ENCODE measurements around the gene GATA1. TPM values are rescaled to one million over a fixed set of nuclear protein-coding genes. Genes with fewer than 3 reads are reported as not detected.

The GATA1 gene
- under 1 TPM in 2 of 6 donors, not detected in 4; 0.23 to 0.27 TPM for polyA plus RNA-seq (ENCODE audit: low read depth in 6 of 6)

GRCh38 chrX:48786341-48786800 is at the start of gene GATA1:
GATA1 (plus strand) TSS chrX:48786590; CDS start chrX:48791110, 4,520 bp downstream.
- no peak within 1 kb of the TSS for H3K4me3 Mint-ChIP-seq
- H3K27ac Mint-ChIP-seq, result peak within 1 kb of the TSS in 1 of 6 donors; percentile 60

DNA sequence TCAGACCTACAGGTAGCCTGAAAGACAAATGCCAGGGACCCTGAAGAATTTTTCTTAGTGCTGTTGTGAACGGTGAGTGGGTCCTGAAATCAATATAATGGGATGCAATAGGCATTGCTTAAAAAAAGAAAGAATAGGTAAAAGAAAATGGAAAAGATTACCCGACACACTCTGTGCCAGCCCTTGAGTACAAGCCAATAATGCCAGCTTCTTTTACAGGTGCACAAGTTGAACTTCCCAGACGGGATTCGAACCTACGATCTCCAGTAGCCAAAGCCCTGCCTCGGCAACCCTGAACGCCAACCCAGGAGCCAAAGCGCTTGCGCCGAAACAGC is 49.5 kb upstream of the GATA1 start:
- H3K27ac Mint-ChIP-seq, result peak overlapping the region in 4 of 6 donors; percentile 94 to 97 (median 95)
- ATAC-seq (ENCODE audit: low read depth in 2 of 2), result no peak
- no peaks in the 10 kb centered on the region for H3K36me3 Mint-ChIP-seq
- H3K27me3 Mint-ChIP-seq, result no peaks in the 10 kb centered on the region
- H3K4me3 Mint-ChIP-seq, result peak overlapping the region; percentile 85 to 95 (median 92)
- DNase-seq, result no peak
- peaks cover 7 to 18% (median 7%) of the 10 kb centered on the region in 3 donors for H3K4me1 Mint-ChIP-seq
- H3K9me3 Mint-ChIP-seq, result peaks cover 0 to 3% (median 0%) of the 10 kb centered on the region in 7 donors

More at GRCh38 chrX:48786341-48786800, at the start of gene GATA1:
- Mint-ChIP-seq H3K27me3 (peaks cover 7 to 41% (median 36%) of the 10 kb centered on the region in 3 donors), H3K9me3 (peaks cover 0 to 4% (median 0%) of the 10 kb centered on the region in 7 donors), H3K4me1 (peaks cover 0 to 12% (median 0%) of the 10 kb centered on the region in 3 donors), H3K36me3 (peaks cover 0 to 8% of the 10 kb centered on the region in 2 donors)
- no peak for ATAC-seq (ENCODE audit: low read depth in 2 of 2)
- DNase-seq, result no peak

DNA sequence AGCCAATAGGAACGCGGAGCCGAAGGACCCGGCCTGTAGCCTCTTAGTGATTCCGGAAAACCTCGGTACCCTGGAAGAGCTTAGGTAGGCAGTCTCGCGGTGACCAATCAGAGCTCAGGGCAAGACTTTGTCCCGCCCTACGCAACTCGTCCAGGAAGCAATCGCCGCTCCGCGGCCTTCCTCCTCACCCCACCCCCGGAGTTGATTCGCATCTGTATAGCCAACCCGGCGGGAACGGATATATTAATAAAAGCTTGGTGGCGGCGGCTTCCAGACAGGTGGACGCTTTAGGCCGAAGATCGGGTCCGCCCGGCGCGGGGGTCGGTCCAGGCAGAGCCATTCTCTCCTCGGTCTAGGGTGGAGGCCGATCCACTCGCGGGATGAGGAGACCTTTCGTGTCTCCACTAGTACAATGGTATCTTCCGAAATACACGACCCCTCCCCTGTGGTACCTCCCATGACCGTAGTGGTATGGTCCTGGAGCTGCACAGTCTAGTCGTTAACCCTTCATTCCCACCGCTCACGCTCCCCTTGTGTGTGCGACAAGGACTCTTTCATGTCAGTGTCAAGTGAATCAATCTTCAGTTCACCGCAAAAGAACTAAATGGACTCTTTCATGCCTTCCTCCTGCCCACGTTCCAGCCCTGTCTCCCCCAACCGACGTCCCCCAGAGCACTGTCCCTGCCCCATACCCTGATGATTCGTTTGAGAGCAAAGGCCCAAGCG is 49.0 kb upstream of the GATA1 start:
- peak; percentile 85 for DNase-seq
- Mint-ChIP-seq H3K27me3 (no peaks in the 10 kb centered on the region), H3K36me3 (no peaks in the 10 kb centered on the region), H3K4me3 (peak overlapping the region; percentile 85 to 95 (median 92)), H3K27ac (peak overlapping the region; percentile 85 to 97 (median 95)), H3K9me3 (peaks cover 0 to 3% (median 0%) of the 10 kb centered on the region in 7 donors), H3K4me1 (peaks cover 7 to 18% (median 7%) of the 10 kb centered on the region in 3 donors)
- ATAC-seq (ENCODE audit: low read depth in 2 of 2), result peak; percentile 96

- Mint-ChIP-seq H3K27me3 (no peaks in the 10 kb centered on the region), H3K9me3 (peaks cover 0 to 3% (median 0%) of the 10 kb centered on the region in 7 donors), H3K27ac (peak overlapping the region in 5 of 6 donors; percentile 94 to 97 (median 95)), H3K4me1 (peaks cover 7 to 18% (median 7%) of the 10 kb centered on the region in 3 donors), H3K36me3 (no peaks in the 10 kb centered on the region), H3K4me3 (peak overlapping the region; percentile 85 to 95 (median 92))
- ATAC-seq (ENCODE audit: low read depth in 2 of 2), result no peak
- no peak for DNase-seq
These were observed 48.5 kb upstream of the GATA1 start for GRCh38 chrX:48737940-48738339.

- DNase-seq, result no peak
- ATAC-seq (ENCODE audit: low read depth in 2 of 2), result no peak
These were observed 44.6 kb upstream of the GATA1 start for GRCh38 chrX:48741834-48742233.

GRCh38 chrX:48745222-48745621 is 41.2 kb upstream of the GATA1 start:
- Mint-ChIP-seq H3K9me3 (peaks cover 0 to 2% (median 0%) of the 10 kb centered on the region in 7 donors), H3K27ac (no peak overlapping the region), H3K27me3 (peaks cover 0 to 9% (median 4%) of the 10 kb centered on the region in 3 donors), H3K4me3 (no peak overlapping the region), H3K36me3 (no peaks in the 10 kb centered on the region), H3K4me1 (no peaks in the 10 kb centered on the region)
- ATAC-seq (ENCODE audit: low read depth in 2 of 2) (no peak), DNase-seq (no peak)

More at GRCh38 chrX:48741834-48742233, 44.6 kb upstream of the GATA1 start:
- no peak overlapping the region for H3K27ac Mint-ChIP-seq
- peak overlapping the region in 1 of 8 donors; percentile 25 for H3K4me3 Mint-ChIP-seq
- peaks cover 0 to 9% (median 4%) of the 10 kb centered on the region in 3 donors for H3K27me3 Mint-ChIP-seq
- H3K36me3 Mint-ChIP-seq, result no peaks in the 10 kb centered on the region
- peaks cover 0 to 5% (median 0%) of the 10 kb centered on the region in 7 donors for H3K9me3 Mint-ChIP-seq
- peaks cover 7 to 10% (median 7%) of the 10 kb centered on the region in 3 donors for H3K4me1 Mint-ChIP-seq

GRCh38 chrX:48747415-48748016 is 38.9 kb upstream of the GATA1 start:
- no peaks in the 10 kb centered on the region for H3K36me3 Mint-ChIP-seq
- peak overlapping the region in 1 of 8 donors; percentile 41 for H3K4me3 Mint-ChIP-seq
- peaks cover 0 to 2% (median 0%) of the 10 kb centered on the region in 7 donors for H3K9me3 Mint-ChIP-seq
- no peak for DNase-seq
- peak overlapping the region in 1 of 6 donors; percentile 57 for H3K27ac Mint-ChIP-seq
- no peak for ATAC-seq (ENCODE audit: low read depth in 2 of 2)
- H3K27me3 Mint-ChIP-seq, result peaks cover 0 to 9% (median 4%) of the 10 kb centered on the region in 3 donors
- no peaks in the 10 kb centered on the region for H3K4me1 Mint-ChIP-seq

GRCh38 chrX:48749182-48749581 is 37.2 kb upstream of the GATA1 start:
- H3K27me3 Mint-ChIP-seq, result peaks cover 0 to 9% (median 4%) of the 10 kb centered on the region in 3 donors
- H3K36me3 Mint-ChIP-seq, result no peaks in the 10 kb centered on the region
- DNase-seq, result no peak
- H3K9me3 Mint-ChIP-seq, result peaks cover 0 to 2% (median 0%) of the 10 kb centered on the region in 7 donors
- no peaks in the 10 kb centered on the region for H3K4me1 Mint-ChIP-seq
- no peak overlapping the region for H3K4me3 Mint-ChIP-seq
- no peak for ATAC-seq (ENCODE audit: low read depth in 2 of 2)
- no peak overlapping the region for H3K27ac Mint-ChIP-seq

DNA sequence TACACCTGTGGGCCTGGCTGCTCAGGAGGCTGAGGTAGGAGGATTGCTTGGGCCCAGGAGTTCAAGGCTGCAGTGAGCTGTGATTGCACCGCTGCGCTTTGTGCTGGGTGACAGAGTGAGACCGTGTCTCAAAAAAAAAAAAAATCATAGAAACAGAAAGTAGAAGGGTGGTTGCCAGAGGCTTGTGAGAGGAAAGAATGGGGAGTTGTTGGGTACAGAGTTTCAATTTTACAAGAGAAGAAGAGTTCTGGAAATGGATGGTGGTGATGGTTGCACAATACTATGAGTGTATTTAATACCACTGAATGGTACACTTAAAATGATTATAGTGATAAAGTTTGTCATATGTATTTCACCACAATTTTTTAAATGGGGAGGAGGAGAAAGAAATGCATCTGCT is 35.0 kb upstream of the GATA1 start:
- no peaks in the 10 kb centered on the region for H3K4me1 Mint-ChIP-seq
- H3K4me3 Mint-ChIP-seq, result no peak overlapping the region
- H3K27ac Mint-ChIP-seq, result no peak overlapping the region
- peaks cover 0 to 2% (median 0%) of the 10 kb centered on the region in 7 donors for H3K9me3 Mint-ChIP-seq
- peaks cover 0 to 10% (median 9%) of the 10 kb centered on the region in 3 donors for H3K27me3 Mint-ChIP-seq
- H3K36me3 Mint-ChIP-seq, result no peaks in the 10 kb centered on the region
- DNase-seq, result no peak
- ATAC-seq (ENCODE audit: low read depth in 2 of 2), result no peak

DNA sequence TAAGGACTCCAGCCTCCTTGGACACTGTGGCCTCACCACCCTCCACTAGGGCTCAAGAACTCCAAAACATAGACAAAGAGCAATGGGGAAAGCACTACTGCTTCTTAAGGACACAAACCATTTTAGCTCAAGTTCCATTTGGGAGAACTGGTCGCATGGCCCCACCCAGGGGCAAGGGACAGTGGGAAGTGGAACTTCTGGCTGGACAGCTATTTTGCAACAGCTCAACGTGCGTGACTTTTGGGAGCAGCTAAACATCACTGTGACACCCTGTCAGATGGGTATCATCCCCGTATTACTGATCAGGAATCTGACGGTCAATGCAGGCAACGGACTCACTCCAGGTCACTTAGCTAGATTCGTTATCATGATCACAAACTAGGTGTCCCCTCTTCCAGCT is 33.9 kb upstream of the GATA1 start:
- ATAC-seq (ENCODE audit: low read depth in 2 of 2), result no peak
- H3K27me3 Mint-ChIP-seq, result peaks cover 0 to 10% (median 9%) of the 10 kb centered on the region in 3 donors
- no peak for DNase-seq
- no peaks in the 10 kb centered on the region for H3K4me1 Mint-ChIP-seq
- H3K9me3 Mint-ChIP-seq, result peaks cover 0 to 4% (median 0%) of the 10 kb centered on the region in 7 donors
- no peaks in the 10 kb centered on the region for H3K36me3 Mint-ChIP-seq
- H3K27ac Mint-ChIP-seq, result peak overlapping the region in 1 of 6 donors; percentile 49
- H3K4me3 Mint-ChIP-seq, result no peak overlapping the region

DNA sequence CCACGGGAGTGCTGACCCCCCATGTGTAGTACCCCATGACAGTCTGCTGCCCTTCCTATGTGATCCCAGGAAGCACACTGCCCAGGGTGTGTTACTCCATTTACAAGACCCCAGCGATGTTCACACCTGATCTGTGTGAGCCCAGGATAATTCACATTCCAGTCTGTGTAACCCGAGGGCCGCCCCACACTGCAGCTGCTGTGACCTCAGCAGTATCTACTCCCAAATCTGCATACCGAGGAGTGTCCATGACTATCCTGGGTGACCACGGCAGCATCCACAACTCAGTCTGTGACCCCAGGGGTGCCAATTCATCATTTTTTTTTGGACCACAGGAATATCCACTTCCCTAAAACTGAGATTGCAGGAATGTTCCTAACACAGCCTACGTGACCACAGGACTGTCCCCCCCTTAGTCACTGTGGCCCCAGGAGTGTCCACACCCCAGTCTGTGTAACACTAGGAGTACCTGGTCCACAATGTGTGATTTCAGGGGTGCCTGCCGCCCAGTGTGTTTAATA is 32.6 kb upstream of the GATA1 start:
- Mint-ChIP-seq H3K36me3 (no peaks in the 10 kb centered on the region), H3K9me3 (peaks cover 0 to 2% (median 0%) of the 10 kb centered on the region in 7 donors), H3K4me1 (no peaks in the 10 kb centered on the region), H3K27me3 (peaks cover 0 to 10% (median 9%) of the 10 kb centered on the region in 3 donors), H3K4me3 (no peak overlapping the region), H3K27ac (peak overlapping the region in 1 of 6 donors; percentile 51)
- DNase-seq (no peak), ATAC-seq (ENCODE audit: low read depth in 2 of 2) (no peak)

DNA sequence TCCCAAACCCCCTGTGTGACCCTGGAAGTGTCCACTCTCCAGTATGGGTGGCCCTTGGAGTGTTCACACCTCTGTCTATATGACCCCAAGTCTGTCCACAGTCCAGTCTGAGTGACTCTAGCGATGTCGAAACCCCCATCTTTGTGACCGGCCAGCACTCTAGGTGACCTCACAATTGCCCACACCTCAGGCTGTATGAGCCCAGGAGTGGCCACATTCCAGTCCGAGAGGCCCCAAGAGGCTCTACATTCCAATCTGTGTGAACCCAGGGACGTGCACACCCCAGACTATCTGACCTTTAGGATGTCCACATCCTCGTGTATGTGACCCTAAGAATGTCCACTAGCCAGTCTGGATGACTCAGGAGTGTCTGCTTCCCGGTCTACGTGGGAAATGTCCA is 32.2 kb upstream of the GATA1 start:
- no peak for ATAC-seq (ENCODE audit: low read depth in 2 of 2)
- H3K27me3 Mint-ChIP-seq, result peaks cover 0 to 12% (median 9%) of the 10 kb centered on the region in 3 donors
- no peak overlapping the region for H3K4me3 Mint-ChIP-seq
- H3K9me3 Mint-ChIP-seq, result peaks cover 0 to 2% (median 0%) of the 10 kb centered on the region in 7 donors
- H3K4me1 Mint-ChIP-seq, result no peaks in the 10 kb centered on the region
- DNase-seq, result no peak
- H3K27ac Mint-ChIP-seq, result peak overlapping the region in 1 of 6 donors; percentile 51
- H3K36me3 Mint-ChIP-seq, result no peaks in the 10 kb centered on the region

DNA sequence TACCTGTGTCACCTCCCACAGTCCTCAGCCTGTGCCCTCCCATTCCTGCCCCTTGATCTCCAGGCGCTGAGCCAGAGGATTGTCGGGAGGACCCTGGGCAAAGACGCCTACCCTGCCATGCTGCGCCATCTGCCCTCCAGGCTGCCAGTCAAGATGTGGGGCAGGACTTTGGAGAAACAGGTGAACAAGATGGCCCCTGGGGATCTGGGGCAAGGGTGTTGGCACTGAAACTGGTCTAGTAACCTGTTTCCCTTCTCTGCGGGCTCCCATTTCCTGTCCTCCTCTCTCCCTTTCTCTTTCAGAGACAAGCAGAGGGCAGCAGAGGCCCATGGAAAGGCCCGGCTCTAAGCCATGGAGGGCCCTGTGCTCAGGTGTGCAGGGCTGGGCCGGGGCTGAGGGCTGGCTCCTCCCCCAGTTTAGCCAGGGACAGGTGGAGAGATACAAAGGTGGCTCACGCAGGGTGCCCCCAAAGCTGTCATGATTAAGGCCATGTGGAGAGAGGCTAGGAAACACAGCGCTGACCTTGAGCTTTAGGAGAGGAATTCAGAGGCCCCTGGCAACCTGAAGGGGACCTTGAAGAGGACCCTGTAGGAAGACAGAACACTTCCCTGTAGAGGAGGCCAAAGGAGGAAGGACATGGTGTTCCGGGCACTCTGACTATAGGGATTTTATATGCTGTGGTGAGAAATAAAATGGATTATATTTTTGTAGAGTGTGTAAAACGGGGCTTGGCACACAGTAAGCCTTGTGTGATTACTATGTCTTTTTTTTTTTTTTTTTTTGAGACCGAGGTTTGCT is 24.5 kb upstream of the GATA1 start, which contains the start of gene GLOD5:
Gene GLOD5, plus strand, starts transcription at position 74 of the 798 bp plus-strand sequence. Its CDS starts 44 bp downstream, at position 118.
- Mint-ChIP-seq H3K27ac (peak within 1 kb of the TSS in 1 of 6 donors; percentile 49), H3K36me3 (no peaks in the 10 kb centered on the region), H3K4me3 (no peak within 1 kb of the TSS), H3K4me1 (no peaks in the 10 kb centered on the region), H3K27me3 (peaks cover 0 to 17% (median 0%) of the 10 kb centered on the region in 3 donors), H3K9me3 (no peaks in the 10 kb centered on the region)
- no peak for DNase-seq
- no peak for ATAC-seq (ENCODE audit: low read depth in 2 of 2)
